SKM-1 (cell line): Measurements from ENCODE around the gene SND1.
A peak's percentile ranks its signal among the peaks of the same experiment; 100 is the strongest.

Experiments
- DNase-seq: peaks from one replicate; lab custom pipeline; 2025; ENCODE audit not compliant: unreplicated experiment; lab: John Stamatoyannopoulos, UW

SND1 gene

GRCh38 chr7:127798769-127799372, 146.9 kb downstream of the SND1 start:
- DNase-seq: no peak

GRCh38 chr7:127799535-127800305, 147.7 kb downstream of the SND1 start:
- no peak for DNase-seq

DNA sequence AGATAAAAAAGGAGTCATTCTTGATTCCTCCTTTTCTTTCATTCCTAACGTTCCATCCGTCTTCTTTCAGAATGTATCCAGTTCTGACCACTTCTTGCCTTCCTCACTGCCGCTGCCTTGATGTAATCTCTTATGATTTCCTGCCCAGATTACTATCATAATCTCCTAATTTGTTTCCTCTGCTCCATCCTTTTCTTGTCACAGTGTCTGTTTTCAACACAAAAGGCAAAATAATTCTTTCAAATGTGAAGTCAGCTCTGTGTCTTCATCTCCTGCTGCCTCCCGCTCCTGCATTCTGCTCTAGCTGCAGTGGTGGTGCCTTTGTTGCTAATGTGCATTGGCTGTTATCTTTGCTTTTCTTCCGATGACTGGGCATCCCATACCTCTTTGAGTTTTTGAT, 150.9 kb downstream of the SND1 start:
- no peak for DNase-seq

DNA sequence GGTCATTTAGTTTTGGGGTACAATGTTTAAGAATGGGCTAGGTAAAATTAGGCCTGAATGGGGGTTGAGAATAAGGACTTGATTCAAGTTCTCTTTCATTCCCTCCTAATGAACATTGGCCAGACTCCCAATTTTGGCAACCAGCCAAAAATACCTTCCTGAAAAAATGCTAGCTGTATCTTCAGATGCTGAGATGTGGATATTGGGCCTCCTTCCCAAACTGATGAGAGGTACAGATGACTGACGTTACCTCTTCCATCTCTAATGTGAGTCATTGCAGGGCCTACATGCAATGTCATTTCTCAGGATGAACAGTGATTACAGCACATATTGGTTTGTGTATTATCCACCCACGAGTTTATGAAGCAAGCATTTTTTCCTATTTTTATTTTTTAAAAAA, 151.6 kb downstream of the SND1 start:
- no peak for DNase-seq

GRCh38 chr7:127807340-127807739, 155.3 kb downstream of the SND1 start:
- no peak for DNase-seq

DNA sequence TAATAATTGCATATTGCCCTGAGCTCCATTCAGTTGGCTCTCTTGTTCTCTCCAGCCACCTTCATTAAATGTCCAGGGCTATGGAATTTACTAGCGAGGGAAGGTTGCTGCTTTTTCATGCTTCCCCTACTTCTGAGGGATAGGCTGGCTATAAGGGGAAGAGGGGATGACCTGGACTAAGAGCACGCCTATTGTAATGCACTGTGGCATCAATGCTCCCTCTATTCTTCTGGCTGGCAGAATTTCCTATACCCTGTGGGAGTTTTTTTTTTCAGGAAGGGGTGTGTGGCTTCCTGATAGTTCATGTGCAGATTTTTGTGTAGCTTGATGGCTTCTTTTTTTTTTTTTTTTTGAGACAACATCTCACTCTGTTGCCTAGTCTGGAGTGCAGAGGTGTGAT, 155.8 kb downstream of the SND1 start:
- DNase-seq: no peak

- no peak for DNase-seq
Observed at GRCh38 chr7:127809261-127809702, 157.3 kb downstream of the SND1 start.

DNA sequence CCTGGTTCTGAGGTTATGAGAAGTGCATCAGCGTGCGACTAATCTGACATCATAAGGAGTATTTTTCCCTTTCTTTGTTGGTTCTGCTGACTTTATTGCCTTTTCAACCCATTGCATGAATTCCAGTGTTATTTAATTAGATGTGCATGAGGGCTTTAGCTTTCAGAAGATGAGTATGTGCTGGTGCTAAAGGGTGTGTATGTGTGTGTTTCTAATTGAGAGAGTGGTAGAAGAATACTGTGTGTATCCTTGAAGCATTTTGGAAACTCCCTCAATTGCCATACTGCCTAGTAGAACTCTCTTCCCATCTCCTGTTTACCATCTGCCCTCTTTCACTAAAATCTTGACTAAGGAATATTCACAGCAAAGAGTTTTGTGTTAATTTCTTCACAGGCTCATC, 158.1 kb downstream of the SND1 start:
- no peak for DNase-seq

DNA sequence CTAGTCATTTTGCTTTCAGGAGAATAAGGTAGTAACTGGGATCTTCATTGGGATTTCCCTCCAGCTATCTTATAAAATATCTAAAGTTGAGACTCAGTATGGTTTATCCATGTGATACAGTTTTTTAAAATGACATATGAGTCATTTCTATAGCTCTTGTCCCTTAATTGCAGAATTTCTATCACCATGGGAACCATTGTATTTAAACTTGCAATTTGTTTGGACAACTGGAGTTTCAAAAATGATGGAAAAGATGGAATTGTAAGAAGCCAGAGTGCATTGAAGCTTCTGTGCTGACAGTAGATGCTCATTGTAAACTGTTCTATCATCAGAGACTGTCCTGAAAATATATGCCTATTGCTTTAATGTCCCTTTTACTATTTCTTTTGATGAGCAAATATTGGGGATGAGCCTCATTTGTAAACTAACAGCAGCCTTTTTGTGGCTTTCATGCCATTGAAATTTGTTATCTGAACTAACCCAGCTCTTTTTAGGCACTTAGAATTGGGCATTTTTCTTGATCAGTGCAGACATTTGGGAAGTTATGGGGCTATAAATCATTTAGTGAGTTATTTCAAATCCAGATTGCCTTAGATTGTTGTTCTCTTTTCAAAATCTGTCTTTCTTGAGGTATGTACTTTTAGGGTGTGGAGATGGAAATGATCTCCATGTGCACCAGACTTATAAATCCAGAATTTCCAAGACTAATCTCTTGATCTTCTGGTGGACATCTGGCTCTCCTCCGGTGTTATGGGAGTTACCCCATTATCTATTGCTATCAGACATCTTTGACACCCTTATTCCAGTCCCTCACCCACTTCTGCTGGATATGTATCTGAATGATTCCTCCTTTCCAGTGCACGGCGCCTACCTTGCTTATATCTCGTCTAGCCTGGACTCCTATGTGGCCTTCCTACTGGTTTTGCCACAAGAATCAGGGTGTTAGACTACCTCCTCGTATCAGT, 159.0 kb downstream of the SND1 start:
- DNase-seq: no peak

GRCh38 chr7:127812540-127812939, 160.5 kb downstream of the SND1 start:
- no peak for DNase-seq

GRCh38 chr7:127813991-127814541, 162.1 kb downstream of the SND1 start:
- DNase-seq: no peak

GRCh38 chr7:127815631-127816145, 163.7 kb downstream of the SND1 start:
- no peak for DNase-seq

DNA sequence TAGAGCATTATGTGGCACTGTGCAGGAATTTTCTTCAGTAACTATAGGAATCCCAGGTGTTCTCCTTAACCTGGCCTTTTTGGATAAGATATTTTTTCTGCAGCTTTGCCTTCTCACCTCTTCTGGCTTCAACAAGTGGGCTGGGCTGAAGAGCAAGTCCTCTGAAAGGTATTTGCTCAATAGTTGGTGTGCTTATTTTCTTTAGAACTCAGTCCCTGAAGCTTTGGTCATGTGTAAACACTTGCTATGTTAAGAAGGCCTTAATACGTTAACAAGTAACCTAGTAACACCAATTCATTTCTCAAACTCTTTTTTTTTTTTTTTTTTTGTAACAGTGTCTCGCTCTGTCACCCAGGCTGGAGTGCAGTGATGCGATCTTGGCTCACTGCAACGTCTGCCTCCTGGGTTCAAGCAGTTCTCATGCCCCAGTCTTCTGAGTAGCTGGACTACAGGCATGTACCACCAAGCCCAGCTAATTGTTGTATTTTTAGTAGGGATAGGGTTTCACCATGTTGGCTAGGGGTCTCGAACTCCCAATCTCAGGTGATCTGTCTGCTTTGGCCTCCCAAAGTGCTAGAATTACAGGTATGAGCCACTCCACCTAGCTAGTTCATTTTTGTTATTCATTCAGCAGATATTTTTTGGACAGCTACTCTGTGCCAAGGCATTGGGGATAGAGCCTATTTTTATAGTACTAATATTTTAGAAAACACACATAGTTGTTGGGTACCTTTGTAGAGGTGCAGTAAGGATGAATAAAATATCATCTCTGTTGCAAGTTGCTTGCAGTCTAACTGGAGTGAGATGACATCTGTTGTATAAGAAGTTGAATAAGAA, 164.6 kb downstream of the SND1 start:
- DNase-seq: no peak

DNA sequence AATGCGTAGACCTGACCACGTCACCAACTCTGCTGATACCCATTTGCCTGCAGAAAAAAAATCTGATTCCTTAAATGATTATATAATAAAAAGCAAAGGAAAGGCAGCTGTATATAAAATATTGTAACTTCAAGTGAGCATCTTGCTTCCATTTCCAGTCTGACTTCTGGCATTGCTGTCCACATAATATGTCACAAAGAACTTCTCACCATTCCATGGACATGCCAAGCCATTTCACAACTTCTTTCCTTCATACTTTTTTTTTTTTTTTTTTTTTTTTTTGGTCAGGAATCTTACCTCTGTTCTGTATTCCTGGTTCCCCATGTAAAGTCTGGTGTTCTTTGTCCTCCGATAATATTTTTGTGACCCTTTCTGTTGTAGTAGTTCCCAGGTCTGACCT, 165.5 kb downstream of the SND1 start:
- no peak for DNase-seq

GRCh38 chr7:127818306-127818705, 166.3 kb downstream of the SND1 start:
- DNase-seq: no peak

DNA sequence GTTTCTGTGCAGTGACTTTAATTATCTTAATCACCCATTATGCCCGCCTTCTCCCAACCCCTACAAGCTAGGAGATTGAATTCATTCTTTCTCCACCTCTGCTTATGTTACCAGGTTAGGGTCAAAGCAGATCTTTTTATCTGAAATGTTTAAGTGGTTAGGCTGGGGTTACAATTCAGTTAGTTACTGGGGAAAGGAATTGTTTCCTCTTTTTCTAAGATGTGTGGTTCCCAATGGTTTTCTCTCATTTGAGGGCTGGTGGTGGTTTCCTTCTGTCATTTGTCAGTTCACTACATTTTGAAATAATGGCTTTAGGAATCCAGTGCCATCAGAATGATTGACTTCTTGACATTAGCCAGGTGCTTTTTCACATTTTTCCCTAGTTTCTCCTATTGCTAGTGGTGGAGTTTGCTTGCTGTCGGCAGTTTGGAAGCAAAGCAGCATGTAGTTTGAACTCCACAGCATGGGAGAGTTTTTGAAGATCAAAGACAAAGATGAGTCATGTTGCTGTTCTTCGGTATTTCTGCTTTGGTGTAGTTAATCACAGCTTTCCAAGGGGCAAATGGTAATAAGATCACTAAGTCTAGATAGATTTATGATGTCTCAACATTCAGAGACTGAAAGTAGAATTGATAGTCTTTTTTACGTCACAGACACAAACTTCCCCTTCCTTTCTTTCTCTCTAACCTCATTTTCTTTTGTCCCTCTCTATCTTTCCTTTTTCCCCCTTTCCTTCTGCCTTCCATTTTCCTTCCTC, 168.2 kb downstream of the SND1 start:
- peak; percentile 15 for DNase-seq

- DNase-seq: no peak
Observed at GRCh38 chr7:127820732-127821085, 168.7 kb downstream of the SND1 start.

- no peak for DNase-seq
Observed at GRCh38 chr7:127821146-127821545, 169.2 kb downstream of the SND1 start.

DNA sequence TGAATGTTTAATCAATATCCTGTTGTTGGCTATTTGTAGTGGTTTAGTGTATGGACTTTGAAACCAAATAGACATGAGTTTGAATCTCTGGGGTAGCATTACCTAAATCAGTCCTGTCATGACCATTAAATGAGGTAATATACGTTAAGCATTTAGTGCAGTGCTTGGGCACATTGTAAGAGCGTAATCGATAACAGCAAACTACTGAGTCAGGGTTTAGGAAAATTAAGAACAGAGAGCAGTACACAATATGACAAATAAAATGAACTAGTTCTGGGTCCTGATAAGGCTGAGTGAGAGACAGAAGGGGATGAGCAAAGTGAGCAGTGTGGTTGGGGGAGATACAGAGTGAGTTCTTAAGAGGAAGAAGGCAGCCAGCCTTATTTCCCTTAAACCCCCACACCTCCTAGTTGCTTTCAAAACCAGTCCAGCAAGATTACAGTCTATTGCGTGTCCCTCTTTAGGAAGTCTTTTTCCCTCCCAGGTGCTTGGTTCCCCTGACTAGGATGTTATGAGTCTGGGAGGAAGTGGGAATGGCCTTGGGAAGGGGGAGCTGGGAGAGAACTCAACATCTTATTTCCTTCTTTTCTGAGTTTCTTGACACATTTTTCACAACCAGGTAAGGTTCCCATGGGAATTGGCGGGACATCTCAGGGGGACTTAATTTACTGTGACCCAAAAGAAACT, 171.0 kb downstream of the SND1 start:
- DNase-seq: no peak
